ENCODE data around the gene CLDN2.
"Not testable (repeated sequence)": the region's sequence is repeated elsewhere in the genome, so short reads cannot be mapped to it uniquely, and the experiment has no call there.

CLDN2 gene

DNA sequence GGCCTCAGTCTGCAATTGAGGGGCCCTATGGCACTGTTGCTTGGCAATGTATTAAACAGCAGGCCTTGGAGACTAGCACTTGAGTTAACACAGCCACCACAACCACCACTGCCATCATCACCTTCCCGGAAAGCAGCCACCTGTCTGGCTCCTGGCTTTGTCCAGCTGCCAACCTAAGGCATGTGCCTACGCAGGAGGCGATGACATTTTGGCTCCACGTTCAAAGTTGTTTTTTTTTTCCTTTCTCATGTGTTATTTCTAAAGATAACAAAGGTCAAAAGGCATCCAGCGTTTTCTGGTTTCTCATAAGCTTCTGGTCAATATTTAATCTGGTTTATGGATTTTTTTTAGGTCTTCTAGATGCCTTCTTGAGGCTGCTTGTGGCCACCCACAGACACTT lies 7.5 kb downstream of the CLDN2 start:
- DNase-seq: no peak

DNA sequence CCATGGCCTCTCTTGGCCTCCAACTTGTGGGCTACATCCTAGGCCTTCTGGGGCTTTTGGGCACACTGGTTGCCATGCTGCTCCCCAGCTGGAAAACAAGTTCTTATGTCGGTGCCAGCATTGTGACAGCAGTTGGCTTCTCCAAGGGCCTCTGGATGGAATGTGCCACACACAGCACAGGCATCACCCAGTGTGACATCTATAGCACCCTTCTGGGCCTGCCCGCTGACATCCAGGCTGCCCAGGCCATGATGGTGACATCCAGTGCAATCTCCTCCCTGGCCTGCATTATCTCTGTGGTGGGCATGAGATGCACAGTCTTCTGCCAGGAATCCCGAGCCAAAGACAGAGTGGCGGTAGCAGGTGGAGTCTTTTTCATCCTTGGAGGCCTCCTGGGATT lies 8.0 kb downstream of the CLDN2 start:
- DNase-seq: no peak

DNA sequence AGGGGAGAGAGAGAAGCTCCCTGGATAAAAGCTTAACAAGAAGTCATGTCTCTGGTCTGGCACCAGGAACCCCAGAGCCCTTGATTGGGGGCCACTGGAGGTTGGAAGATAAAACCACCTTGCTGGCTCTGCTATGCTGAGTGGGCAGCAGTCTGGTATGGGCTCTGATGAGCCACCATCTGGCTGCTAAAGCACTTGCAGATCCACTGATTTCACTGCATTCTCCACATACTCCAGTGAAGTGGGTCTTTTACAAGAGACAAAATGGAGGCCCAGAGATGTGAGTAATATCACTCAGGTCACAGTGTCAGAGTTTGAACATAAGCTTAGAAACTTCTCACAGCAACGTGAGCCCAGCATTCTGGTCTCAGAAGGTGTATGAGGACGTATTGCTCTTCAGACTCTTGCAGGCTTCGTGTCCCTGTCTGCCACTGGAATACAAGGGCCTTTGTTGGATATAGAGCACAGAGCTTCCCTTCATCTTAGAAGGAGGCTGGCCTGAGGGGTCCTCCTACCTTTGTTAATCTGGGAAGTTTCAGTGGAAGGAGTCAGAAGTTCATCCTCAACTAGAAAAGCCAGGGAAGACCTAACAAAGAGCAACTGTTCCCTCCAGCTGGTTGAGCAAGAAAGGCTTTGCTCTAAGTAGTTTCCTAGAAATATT lies 11.8 kb downstream of the CLDN2 start:
- DNase-seq: no peak

DNA sequence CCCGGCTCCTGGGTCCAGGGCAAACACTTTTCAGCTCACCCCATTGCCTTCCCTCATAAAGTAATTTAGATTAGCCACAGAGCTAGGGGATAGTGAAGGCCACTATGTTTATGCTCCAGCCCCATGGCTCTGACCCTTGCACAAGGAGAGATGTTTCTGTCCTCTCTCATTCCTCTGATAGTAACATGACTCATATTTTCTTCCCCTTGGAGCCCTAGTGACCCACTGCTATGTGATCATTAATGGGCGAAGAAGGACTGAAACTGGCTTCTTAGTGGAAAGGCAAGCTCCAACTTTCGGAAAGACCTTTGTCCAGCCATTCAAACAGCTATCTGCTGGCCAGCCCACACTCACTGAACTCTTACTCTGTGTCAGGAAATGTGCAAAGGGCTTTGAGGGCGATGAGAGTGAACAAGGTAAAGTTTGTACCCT lies 12.3 kb downstream of the CLDN2 start:
- no peak for DNase-seq

DNA sequence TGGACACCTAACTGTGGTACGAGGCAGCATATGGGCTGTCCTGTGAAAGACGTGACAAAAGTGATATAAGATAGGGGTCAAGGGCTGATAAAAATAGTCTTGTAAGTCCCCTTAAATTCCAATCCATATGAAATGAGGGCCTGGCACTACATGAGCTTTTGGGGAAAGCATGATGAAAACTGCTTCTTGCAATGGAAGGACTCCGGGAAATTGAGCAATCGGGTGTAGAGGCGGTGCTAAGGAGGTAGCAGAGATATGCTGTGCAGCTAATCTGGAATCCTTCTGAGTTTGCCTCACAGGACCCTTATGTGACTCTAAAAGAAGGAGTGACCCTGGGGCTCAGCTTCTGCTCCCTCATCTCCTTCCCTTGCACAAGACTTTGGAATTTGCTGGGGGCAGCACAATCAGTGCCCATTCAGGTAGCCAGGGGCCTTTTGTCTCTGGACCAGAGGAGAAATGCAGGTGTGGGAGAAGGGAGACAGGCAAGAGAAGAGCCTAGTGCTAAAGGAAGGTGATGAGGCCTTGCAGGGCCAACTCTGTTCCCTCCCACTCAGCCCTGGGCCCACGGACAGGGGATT lies 12.8 kb downstream of the CLDN2 start:
- DNase-seq: no peak

DNA sequence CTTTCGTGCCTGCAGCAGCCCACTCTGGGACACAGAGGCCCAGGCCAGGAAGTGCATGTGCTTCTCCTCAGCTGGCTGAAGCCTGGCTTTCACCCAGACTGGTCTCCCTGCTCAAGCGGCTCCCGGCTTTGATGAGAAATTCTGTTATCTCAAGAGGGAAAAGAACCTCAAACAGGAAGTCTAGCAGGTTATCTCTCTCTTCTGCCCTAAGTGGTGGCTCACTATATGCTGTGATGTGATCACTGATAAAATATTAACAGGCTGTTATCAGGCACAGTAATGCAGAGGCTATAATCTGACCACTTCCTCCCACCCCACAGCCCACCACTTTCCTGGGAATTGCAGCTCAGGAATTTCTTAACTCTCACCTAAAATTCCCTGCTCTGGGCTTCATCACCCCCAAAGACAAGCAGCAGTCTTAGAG lies 13.3 kb downstream of the CLDN2 start:
- no peak for DNase-seq

DNA sequence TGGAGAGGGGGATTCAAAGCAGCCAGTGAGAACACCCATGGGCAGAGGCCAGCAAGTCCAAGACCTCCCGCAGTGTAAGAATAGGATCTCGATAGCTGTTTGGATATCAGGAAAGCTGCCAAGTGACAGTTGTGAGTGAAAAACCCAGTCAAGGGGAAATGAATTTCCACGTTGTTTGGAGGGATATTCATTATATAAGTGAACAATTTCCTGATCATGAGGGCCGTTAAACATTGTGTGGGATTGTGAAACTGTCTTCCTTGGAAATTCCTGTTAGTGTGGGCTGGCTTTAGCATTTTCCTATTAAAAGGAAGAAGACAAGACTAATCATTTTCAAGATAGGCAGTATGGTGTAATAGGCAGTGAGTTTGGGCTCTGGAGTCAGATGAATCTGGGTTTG lies 15.0 kb downstream of the CLDN2 start:
- DNase-seq: no peak

DNA sequence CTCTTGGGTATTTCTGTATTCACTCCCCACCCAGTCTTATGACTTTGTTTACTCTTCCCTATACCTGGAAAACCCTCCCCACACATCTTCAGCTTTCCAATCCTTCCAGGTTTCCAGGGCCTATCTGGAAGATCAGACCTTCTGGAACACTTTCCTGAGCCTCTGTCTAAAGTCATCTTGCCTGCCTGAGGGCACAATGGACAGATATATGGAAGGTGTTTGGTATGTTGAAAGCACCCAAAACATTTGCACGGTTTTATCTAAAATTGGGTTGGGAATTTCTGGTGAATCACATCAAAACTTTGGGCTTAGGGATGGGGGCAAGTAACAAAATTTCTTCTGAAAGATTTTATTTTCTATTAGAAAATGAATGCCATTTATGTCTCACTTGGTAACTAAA lies 16.0 kb downstream of the CLDN2 start:
- no peak for DNase-seq

DNA sequence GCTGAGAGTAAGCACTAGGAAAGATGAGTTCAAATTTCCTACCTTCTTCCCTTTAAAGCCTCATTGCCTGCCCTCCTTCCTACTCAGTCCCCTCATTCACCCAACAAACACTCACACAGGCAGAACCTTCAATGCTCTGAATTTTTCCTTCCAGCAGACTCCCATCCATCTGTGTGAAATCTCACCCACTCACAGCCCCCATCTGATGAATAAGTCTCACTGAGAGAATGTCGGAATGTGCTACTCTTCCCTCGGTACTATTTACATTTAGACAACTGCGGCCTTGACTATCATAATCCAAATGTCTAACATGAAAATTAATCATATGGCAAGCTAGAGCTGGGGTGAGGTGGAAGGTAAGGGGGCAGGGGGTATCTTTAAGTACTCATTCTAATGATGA lies 19.4 kb downstream of the CLDN2 start:
- no peak for DNase-seq

DNA sequence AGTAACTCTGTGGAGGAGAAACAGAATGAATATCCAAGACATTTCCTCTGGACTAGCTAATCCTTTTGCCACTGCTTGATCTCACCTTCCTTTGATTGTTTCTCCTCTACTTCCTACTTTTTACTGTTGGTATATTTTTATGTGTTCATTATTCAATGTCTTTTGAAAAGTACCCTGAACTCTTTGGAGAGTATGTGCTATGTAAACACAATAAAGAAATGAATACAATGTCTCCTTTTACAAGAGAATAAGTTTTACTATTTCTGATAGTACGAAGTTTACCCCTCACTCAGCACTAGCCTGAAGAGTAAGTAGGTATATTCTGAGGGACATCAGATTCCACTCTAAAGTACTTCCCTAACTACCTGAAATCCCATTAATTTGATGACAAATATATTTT lies 19.9 kb downstream of the CLDN2 start:
- no peak for DNase-seq

DNA sequence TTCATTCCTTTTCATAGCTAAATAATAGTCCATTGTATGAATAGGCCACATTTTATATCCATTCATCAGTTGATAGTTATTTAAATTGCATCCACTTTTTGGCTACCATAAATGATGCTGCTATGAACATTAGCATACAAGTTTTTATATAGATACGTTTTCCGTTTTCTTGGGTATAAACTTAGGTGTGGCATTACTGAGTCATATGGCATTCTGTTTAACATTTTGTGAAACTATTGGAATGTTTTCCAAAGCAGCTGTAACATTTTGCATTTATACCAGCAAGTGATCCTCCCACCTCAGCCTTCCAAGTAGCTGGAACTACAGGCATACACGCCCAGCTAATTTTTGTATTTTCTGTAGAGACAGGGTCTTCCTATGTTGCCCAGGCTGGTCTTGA lies 26.3 kb downstream of the CLDN2 start:
- no peak for DNase-seq

DNA sequence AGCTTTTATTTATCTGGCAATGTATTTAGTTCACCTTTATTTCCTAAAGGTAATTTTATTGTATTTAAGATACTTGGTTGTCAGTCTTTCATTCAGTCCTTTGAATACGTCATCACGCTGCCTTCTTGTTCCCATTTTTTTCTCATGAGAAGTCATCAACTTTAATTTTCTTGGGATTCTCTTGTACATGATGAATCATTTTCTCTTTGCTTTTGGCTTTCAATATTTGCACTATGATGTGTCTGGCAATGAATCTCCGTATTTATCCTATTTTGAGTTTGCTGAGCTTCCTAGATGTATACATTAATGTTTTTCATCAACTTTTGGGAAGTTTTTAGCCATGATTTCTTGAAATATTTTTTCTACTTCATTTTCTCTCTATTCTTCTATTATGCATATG lies 28.4 kb downstream of the CLDN2 start:
- no peak for DNase-seq

DNA sequence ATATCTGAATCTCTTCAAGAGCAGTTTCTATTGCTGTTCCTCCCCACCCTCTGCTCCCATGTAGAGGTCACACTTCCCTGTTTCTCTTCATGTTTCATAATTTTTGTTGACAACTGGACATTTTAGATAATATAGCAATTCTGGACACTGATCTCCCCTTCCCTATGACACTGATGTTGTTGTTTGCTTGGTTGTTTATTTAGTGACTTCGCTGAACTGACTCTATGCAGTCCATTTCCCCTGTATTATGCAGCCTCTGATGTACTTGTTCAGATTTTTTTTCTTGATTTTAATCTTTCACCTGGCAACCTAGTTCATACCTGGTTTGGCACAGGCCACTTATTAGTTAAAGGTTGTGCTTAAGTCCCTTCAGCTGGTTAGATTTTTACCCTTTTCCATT lies 29.2 kb downstream of the CLDN2 start:
- no peak for DNase-seq

DNA sequence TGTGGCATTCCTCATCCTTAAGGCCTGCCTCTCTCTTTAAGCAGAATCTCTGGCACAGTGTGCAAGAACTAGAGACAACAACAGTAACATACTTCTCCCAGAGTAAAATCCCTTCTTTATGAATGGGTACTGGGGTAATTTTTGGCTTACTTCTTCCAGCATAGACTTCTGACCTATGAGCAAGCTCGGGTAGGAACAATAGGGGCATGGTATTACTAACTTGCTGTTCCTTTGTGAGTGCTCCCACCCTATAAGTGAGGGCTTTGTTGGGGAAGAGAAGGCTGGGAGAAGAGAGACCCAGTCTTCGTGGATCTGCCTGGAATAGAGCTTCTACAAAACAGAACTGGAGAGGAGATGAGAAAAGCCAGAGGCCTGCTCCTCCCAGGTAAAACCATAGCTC lies 30.2 kb downstream of the CLDN2 start:
- DNase-seq: no peak

DNA sequence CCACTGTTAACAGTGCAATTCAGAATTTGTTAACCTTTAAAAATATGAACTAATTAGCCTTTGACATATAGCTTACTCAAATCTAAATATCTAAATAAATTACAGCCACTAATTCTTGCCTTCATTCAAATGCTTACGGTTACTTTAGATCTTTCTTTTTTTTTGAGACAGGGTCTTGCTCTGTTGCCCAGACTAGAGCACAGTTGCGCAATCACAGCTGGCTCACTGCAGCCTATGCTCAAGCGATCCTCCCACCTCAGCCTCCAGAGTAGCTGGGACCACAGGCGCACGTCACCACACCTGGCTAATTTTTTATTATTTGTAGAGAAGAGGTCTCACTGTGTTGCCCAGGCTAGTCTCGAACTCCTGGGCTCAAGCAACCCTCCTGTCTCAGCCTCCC lies 31.0 kb downstream of the CLDN2 start:
- DNase-seq: no peak

DNA sequence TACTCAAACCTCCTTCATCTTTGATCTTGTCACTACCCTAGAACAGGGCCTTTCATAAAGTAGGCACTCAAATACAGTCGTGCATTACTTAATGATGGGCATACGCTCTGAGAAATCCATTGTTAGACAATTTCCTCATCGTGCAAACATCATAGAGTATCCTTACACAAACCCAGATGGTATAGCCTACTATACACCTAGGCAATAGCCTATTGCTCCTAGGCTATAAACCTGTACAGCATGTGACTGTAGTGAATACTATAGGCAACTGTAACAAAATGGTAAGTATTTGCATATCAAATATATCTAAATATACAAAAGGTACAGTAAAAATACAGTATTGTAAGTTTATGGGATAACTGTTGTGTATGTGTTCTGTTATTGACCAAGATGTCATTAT lies 31.9 kb downstream of the CLDN2 start:
- no peak for DNase-seq

DNA sequence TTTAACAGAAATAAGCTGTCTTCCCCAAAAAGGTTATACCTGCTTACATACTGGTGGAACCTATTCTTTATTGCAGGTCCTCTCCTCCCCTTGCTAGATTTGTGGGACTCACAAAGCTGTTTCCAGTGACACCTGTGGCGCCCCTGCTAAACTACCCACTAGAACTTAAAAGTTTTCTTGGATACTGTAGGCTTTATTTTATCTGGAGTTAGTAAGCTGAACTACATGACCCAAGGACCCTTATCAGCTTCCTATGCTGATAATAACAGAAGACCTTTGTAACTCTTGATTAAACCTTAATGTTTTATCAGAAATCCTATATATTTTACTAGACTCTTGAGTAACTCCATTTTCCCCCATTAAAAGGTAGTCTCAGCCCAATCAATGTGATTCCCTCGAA lies 32.3 kb downstream of the CLDN2 start:
- no peak for DNase-seq

DNA sequence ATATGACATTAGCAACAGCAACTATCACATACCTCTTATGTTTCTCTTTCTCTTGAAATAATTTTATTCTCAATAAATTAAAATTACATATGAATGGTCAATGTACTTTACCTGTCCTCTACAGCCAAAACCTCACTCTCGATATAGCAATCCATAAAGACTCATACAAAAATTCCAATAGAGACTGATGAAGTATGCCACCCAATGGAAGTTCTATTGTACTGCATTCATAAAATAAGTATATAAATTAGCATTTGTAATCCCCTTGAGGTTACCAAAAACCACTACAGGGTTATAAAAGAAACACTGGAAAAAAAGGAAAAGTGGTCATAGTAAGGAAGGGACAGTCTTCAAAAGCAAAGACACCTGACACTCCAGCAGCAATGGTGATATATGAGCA lies 32.8 kb downstream of the CLDN2 start:
- DNase-seq: no peak

DNA sequence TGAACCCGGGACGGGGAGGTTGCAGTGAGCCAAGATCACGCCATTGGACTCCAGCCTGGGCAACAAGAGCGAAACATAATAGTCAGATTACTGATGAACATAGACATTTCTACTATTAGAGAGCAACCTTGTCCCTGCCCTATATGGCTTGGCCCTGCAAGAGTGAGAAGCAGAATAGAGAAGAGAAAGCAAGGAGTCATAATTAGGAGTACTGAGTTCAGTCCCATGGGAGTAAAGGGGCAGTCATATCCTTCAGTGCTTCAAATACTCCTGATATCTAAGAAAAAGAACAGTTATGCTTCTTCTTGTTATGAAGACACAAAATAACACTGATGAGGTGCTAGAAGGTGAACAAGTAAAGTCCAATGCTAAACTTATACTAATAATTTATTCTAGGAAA lies 33.8 kb downstream of the CLDN2 start:
- DNase-seq: no peak

DNA sequence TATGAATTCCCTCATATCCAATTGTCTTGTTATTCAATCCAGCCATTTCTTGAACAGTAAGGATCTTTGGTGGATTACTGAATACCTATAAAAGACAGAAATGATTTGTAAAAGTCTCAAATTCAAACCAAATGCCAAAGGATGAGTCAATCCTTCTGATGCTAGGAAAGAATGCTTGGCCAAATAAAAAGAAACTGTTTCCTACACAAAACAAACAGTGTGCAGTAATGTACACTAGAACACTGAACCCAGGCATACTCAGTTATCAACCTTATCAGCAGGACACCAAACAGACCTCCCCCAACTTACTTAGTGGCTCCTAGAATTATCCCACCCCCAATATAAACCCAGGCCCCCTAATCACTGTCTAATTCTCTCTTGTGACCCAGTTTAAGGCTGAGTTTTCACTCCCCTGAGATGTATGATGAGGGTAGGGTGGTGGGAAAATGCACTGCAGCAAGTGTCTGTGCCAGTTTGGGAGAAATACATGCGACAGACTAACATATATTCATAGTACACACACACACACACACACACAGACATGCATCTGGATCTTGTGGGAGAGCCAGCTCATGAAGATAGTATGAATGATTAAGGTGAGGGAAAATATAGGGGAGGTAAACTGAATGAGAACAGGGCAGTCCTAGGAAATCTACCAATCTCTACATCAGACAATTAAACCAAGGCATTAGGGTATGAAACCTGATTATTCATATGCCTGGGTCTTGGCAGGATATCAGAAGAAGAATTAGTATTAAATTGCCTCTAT lies 35.0 kb downstream of the CLDN2 start:
- DNase-seq: no peak

DNA sequence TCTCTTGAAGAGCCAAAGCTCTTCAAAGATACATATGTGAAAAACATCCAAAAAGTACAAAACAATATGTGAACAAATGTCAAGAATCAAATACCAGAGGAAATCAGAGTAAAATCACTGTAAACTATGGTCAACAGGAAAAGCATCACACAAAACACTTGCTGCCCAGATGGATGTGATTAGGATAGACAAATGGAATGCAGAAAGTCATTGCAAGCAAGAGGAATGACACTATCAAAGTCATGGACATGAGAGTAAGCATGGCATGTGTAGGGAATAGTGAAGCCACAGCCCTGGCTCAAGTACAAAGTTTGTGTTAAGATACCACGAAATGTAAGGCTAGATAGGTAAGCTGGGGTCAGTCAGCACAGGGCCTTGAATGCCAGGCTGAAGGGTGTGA lies 37.7 kb downstream of the CLDN2 start:
- no peak for DNase-seq

DNA sequence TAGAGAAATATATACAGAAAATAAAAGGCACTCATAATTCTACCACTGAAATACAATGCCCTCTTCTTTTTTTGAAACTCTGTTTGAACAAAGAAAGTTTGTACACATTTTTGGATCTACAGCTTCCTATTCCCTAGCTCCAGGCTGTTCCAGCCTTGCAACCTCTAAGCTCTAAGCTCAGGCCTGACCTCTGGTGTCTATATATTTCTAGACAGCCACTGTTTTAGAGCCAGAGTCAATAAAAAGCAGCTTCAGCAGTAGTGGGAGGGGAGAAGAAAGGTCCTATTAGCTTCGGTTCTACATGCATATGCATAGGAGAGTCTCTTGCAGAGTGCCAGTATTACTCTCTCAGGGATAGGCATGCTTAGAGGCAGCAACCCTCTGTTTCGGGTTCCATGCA lies 39.7 kb downstream of the CLDN2 start:
- DNase-seq: no peak

DNA sequence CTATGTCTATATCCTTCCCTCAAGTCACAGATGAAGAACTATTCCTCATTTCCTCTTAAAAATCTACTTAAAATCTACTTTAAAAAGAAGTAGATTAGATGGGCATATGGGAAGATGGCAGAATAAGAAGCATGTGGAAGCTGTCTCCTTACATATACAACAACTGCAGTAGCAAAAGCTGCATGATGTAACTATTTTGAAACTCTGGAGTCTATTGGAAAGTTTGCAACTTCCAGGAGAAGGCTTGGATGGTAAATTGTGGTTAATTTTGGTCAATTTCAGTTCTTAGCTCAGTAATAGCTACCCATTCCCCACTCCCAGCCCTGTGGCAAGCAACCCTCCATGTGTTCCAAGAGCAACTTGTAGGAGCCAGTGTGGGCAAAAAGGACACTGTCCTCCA lies 42.9 kb downstream of the CLDN2 start:
- DNase-seq: no peak

DNA sequence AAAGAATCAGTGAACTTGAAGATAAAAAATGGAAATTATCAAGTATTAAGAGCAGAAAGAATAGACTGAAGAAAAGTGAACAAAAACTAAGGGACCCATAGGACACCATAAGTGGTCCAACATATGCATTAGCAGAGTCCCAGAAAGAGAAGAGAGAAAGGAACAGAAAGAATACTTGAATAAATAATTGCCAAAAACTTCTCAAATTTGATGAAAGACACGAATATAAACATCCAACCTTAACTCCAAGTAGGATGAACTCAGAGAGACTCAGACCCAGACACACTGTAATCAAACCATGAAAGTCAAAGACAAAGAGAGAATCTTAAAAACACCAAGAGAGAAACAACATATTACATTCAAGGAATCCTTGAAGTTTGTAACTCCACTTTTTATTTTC lies 44.1 kb downstream of the CLDN2 start:
- DNase-seq: no peak

DNA sequence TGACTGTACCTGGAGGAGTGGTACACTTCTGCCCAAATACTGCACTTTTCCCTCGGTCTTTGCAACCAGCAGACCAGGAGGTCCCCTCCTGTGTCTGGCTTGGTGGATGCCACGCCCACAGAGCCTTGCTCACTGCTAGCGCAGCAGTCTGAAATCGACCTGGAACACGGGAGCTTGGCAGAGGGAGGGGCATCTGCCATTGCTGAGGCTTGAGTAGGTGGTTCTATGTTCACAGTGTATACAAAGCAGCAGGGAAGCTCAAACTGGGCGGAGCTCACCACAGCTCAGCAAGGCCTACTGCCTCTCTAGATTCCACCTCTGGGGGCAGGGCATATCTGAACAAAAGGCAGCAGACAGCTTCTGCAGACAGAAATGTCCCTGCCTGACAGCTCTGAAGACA lies 46.3 kb downstream of the CLDN2 start:
- not testable (repeated sequence) for DNase-seq
